GM19240 (cell line): ENCODE results near the gene DAPK1.

Source experiments
- DNase-seq: peaks from one replicate; pipeline ENCODE4 v3.0.0; 2011; ENCODE audit warnings: low spot score; ENCODE audit not compliant: insufficient read length

Gene DAPK1

GRCh38 chr9:87663556-87663955 is 165.9 kb downstream of the DAPK1 start:
- DNase-seq, result no peak

GRCh38 chr9:87664153-87665060 is 166.7 kb downstream of the DAPK1 start:
- DNase-seq, result no peak

DNA sequence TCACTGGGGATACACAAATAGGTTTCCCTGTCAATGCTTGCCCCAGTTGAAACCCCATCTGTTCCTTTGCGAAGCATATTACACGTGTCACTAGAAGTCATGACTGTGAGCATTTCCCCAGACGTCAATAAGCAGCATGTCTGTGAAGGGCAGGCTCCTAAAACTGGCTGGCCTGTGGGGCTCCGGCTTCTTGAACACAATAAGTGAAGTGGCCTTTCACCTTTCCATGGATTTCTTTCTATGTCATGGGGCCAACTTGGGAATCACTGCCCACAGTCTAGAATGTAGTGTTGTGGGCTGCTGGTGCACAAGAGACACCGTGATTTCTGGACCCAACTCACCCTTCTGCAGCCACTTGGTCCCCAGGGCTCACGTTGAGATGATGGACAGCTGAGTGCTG is 167.8 kb downstream of the DAPK1 start:
- DNase-seq, result no peak

- DNase-seq, result no peak
Observed at GRCh38 chr9:87667164-87667738, 169.6 kb downstream of the DAPK1 start.

DNA sequence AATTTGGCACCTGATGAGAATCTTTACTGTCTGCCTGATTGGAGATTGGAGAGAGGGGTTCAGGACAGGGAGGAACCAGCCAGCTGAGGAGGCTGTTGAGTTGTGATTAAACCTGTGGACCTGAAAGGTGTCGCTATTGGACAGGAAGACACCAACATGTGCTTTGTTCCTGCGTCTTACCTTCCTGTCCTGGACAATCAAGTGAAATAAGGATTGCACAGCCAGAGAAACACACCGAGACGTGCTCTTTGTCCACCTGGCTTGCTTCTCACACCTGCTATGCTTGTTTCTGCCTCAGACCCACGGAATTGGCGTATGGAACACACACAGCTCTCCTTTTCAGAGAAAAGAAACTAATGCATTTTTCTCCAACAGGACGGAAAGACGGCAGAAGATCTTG is 170.6 kb downstream of the DAPK1 start:
- DNase-seq, result no peak

DNA sequence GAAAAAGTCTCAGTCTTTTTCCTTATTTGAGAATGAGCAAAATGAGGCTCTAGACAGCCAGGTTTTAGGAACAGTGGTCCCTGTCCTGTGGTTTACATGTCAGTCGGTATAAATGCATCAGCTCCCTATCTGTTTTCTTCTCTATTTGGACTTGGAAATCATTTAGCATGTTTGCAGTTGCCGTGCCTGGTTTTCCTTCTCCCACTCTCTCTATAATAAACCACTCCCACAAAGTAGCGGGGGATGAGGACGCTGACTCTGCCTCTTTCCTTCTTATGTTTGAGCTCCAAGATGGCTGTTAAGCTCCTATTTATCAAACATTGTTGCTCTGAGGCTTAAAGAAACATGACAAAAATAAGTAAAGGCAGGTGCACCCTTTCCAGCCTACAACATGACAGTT is 171.1 kb downstream of the DAPK1 start:
- DNase-seq, result no peak

GRCh38 chr9:87670572-87671264 is 173.1 kb downstream of the DAPK1 start:
- DNase-seq, result no peak

- no peak for DNase-seq
Observed at GRCh38 chr9:87671478-87671877, 173.8 kb downstream of the DAPK1 start.

DNA sequence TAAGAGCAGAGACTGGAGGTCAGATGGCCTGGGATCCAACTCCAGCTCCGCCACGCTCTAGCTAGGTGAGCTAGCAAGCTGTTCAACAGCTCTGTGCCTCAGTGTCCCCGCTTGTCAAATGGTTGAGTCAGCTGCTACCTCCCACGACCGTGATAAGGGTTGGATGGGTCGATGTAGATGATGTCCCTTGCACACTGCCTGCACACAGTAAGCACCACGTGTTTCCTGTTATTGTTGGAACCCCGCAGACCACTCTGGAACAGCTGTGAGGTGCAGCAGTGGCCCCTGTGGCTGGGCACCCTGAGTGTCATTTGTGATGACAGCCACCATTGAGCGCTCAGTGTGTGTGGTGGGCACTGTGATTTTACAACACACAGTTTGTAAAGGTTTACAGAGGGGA is 174.3 kb downstream of the DAPK1 start:
- DNase-seq, result no peak

- no peak for DNase-seq
Observed at GRCh38 chr9:87672586-87672985, 174.9 kb downstream of the DAPK1 start.

GRCh38 chr9:87673446-87674120 is 175.9 kb downstream of the DAPK1 start:
- DNase-seq, result no peak

DNA sequence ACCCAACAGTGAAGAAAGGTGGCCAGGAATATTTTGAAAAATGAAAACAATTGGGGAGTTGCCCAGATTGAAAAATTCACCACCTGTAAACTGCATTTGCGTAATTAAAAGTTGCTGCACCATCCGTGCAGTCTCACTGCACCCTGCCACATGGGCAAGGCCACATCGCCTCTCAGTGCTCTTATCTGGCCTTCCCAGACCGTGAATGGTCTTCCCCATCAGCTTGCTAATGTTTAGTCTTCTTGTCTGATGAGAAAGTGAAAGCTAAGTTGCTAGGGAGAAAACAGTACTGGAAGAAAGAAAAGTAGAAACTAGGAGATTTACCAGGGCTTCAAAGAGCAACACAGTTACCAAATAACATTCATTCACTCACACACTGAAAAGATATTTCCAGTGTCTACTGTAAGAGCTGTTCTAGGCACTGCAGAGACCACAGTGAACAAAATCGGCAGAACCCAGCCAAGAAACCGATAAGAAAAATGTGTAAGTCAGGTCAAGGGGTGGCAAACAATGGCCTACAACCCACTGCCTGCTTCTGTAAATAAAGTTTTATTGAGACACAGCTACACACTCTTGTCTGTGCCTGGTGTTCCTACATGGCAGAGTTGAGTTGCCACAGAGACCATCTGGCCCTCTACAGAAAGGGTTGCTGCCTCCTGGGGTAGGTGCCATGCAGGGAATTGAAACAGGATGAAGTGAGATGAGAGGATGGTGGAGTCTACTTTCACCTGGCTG is 177.1 kb downstream of the DAPK1 start:
- no peak for DNase-seq

GRCh38 chr9:87675906-87676515 is 178.3 kb downstream of the DAPK1 start:
- no peak for DNase-seq

GRCh38 chr9:87676976-87677775 is 179.5 kb downstream of the DAPK1 start:
- DNase-seq, result no peak

DNA sequence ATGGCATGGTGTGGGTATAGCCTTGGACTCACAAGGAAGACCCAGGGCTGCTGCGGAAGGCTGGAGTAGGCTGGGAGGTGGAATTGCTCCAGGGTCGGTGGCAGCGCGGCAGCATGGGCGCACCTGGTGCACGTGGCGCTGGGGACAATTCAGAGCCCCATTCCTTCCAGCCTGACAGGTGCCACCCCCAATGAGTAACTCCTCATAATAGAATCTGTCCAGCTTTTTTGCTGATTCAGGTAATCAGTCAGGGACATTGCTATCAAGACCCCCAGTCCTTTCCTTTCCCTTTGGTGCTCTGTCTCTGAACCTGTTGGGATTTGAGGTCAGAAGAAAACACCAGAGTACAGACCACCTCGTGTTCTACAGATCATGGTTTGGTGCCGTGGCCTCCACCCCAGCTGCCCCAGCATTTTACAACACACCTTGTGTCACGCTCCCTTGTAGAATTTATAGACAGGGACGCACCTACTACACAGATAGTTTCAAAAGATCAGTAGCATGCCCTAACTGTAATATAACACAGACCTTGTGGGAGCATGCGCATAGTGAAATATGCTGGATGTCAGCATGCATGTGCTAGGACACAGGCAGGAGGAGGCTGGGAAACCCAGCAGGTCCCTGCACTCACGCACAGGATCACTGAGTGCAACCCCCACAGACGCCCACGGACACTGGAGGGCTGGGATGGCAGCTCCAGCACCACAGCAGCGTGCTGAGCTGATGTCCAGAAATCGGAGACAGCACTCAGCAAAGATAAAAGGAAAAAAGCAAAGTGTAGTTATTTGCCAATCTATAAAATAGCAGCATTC is 180.3 kb downstream of the DAPK1 start:
- no peak for DNase-seq

DNA sequence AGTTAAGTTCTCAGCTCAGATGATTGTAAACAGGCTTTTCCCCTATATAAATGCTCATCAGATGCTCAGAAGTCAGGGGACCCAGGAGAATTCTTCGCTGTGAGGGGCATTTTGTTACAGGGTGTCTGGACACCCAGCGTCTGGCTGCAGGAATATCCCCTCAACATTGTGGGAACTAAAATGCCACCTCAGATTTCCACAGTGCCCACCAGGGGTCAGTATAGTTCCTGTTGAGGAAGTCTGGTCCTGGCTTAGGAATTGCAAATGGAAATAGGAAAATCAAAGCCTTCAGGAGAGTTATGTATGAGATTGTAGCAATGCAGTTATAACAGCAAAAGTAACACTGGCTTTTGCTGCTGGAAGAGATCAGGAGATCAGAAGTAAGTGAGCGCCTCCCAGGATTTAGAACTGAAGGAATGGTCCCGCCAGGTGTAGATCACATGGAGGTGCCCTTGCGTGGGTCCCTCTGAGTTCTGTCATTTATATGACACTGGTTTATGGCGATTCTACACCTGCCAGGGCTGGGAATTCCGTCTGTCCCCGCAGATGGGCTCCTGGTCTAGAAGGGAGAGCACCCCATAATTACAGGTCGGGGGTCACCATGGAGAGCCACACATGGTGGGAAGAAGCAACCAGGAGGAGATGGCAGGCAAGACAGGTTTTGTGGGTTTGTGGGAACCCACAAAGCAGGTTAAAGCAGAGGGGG is 181.1 kb downstream of the DAPK1 start:
- DNase-seq, result peak; percentile 24

- DNase-seq, result no peak
Observed at GRCh38 chr9:87681271-87682061, 183.8 kb downstream of the DAPK1 start.

DNA sequence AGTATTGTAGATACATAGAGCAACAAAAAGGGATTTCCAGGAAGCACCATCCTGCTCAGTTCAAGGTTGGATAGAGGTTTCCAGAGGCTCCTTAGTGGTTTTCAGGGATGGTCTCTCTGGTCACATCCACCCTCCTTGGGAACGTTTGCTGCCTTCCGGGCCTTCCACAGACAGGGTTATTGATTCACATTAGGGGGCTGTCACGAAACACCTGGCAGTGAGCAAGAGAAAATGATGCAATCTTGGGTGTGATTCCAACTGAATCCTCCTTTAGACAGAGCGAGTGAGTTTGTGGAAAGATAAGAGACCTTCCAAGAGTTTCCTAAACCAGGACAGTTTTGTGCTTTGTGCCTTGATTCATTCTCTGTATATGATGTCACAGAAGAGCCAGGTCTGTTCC is 184.4 kb downstream of the DAPK1 start:
- no peak for DNase-seq
